A549 (cell line): ENCODE data around the gene TMA7B. TPM values are rescaled to one million over a fixed set of nuclear protein-coding genes. Genes with fewer than 3 reads are reported as not detected.

Source experiments
- ATAC-seq, 2 experiments: fragments of 200-7000 bp in 1 of 2; fragments of >200 bp in 1 of 2; cut with Nextera tagmentation in 1 of 2; cut with Tn5 transposase in 1 of 2; 3 replicates each; pipeline versions ENCODE4 v1.8.0 to v1.9.1; 2018 to 2020; ENCODE audit warnings: mild to moderate bottlenecking in 1 of 2, moderate library complexity in 1 of 2
- CTCF ChIA-PET: fragments of 300-600 bp; sonication (Branson Sonifier 250); formaldehyde crosslinking; extraction: SDS; loops from one replicate; lab custom pipeline; 2021; ENCODE audit warnings: antibody characterized with exemption, inconsistent platforms; lab: Yijun Ruan, JAX
- POLR2A ChIA-PET: fragments of 350-600 bp; formaldehyde crosslinking; extraction: SDS; loops from one replicate; lab custom pipeline; 2021; ENCODE audit warnings: antibody characterized with exemption, inconsistent platforms; lab: Yijun Ruan, JAX
- DNase-seq, 2 experiments: peaks; one replicate each; pipeline versions ENCODE4 v3.0.0 to v3.0.0-alpha.2; 2011 to 2016; ENCODE audit warnings: low read depth in 1 of 2, low spot score in 1 of 2
- FAIRE-seq: peaks from 2 replicates; lab custom pipeline; 2011; peaks lifted over from hg19 to GRCh38; lab: Jason Lieb, UNC
- H3K27ac ChIP-seq, 2 experiments: fragments of >200 bp; sonication (Bioruptor Twin); formaldehyde crosslinking; 3 replicates each; pipeline ENCODE4 v1.5.1; 2016 to 2017
- H3K4me1 ChIP-seq: fragments of >200 bp; sonication (Bioruptor Twin); formaldehyde crosslinking; 3 replicates; pipeline ENCODE4 v1.6.1; 2016
- H3K4me2 ChIP-seq: fragments of >200 bp; sonication (Bioruptor Twin); formaldehyde crosslinking; 3 replicates; pipeline ENCODE4 v1.6.1; 2016
- H3K4me3 ChIP-seq: fragments of >200 bp; sonication (Bioruptor Twin); formaldehyde crosslinking; 3 replicates; pipeline ENCODE4 v1.5.1; 2016
- H3K9me3 ChIP-seq: fragments of >200 bp; sonication (Bioruptor Twin); formaldehyde crosslinking; 3 replicates; pipeline ENCODE4 v1.6.1; 2016
- BCL3 ChIP-seq: fragments of >200 bp; sonication (Bioruptor Twin); formaldehyde crosslinking; IDR thresholded peaks from 3 replicates; pipeline ENCODE4 v1.6.1; 2016
- CBX8 ChIP-seq: fragments of 200-600 bp; sonication (generic); IDR thresholded peaks from 2 replicates; pipeline ENCODE4 v1.6.1; 2016
- CEBPB ChIP-seq, 2 experiments: fragments of >200 bp in 1 of 2; sonication (Bioruptor Twin) in 1 of 2; formaldehyde crosslinking in 1 of 2; IDR thresholded peaks; 2 replicates each; pipeline ENCODE4 v1.6.1; 2012 to 2016
- CHD2 ChIP-seq: fragments of 150-350 bp; IDR thresholded peaks from 2 replicates; pipeline ENCODE4 v1.6.1; 2014; ENCODE audit warnings: low read length; ENCODE audit not compliant: partially characterized antibody
- EP300 ChIP-seq, 2 experiments: fragments of >200 bp; sonication (Bioruptor Twin); formaldehyde crosslinking; IDR thresholded peaks; 2 replicates in 1 of 2; 3 replicates in 1 of 2; pipeline ENCODE4 v1.6.1; 2016 to 2017
- FOXS1 ChIP-seq: fragments of 250-450 bp; sonication (Bioruptor Pico); IDR thresholded peaks from 2 replicates; pipeline ENCODE4 v1.5.0; 2020; ENCODE audit warnings: mild to moderate bottlenecking, moderate library complexity
- HMGXB4 ChIP-seq: fragments of 250-450 bp; sonication (Bioruptor Pico); IDR thresholded peaks from 2 replicates; pipeline ENCODE4 v1.5.0; 2021; ENCODE audit warnings: mild to moderate bottlenecking, moderate library complexity, borderline replicate concordance
- JUNB ChIP-seq: fragments of >200 bp; sonication (Bioruptor Twin); formaldehyde crosslinking; IDR thresholded peaks from 2 replicates; pipeline ENCODE4 v1.6.1; 2016
- KDM5A ChIP-seq: fragments of 200-600 bp; sonication (generic); IDR thresholded peaks from 2 replicates; pipeline ENCODE4 v1.6.1; 2016; ENCODE audit warnings: antibody characterized with exemption, mild to moderate bottlenecking
- MAX ChIP-seq: IDR thresholded peaks from 2 replicates; pipeline ENCODE4 v1.6.1; 2012
- NFE2L2 ChIP-seq: fragments of 150-350 bp; conservative IDR thresholded peaks from 2 replicates; pipeline ENCODE4 v1.6.1; 2014; ENCODE audit warnings: low read length
- RARB ChIP-seq: fragments of 250-450 bp; sonication (Bioruptor Pico); IDR thresholded peaks from 2 replicates; pipeline ENCODE4 v1.8.0; 2021; ENCODE audit warnings: mild to moderate bottlenecking, moderate library complexity
- RCOR1 ChIP-seq: fragments of 150-350 bp; IDR thresholded peaks from 2 replicates; pipeline ENCODE4 v1.6.1; 2014; ENCODE audit warnings: antibody characterized with exemption, low read length, low read depth
- REST ChIP-seq: fragments of 200-600 bp; sonication (generic); IDR thresholded peaks from 2 replicates; pipeline ENCODE4 v1.6.1; 2016; ENCODE audit warnings: antibody characterized with exemption, mild to moderate bottlenecking, moderate library complexity
- RFX5 ChIP-seq: fragments of 450-650 bp; IDR thresholded peaks from 2 replicates; pipeline ENCODE4 v1.7.1; 2014; ENCODE audit warnings: antibody characterized with exemption, mild to moderate bottlenecking, moderate library complexity
- RNF2 ChIP-seq: fragments of 200-600 bp; sonication (generic); IDR thresholded peaks from 2 replicates; pipeline ENCODE4 v1.6.1; 2016; ENCODE audit warnings: low read depth, mild to moderate bottlenecking, antibody characterized with exemption, moderate library complexity, borderline replicate concordance
- TFCP2L1 ChIP-seq: fragments of 250-450 bp; sonication (Bioruptor Pico); IDR thresholded peaks from 2 replicates; pipeline ENCODE4 v1.5.0; 2021; ENCODE audit warnings: mild to moderate bottlenecking
- TP53 ChIP-seq: fragments of 250-450 bp; sonication (Bioruptor Pico); IDR thresholded peaks from 2 replicates; pipeline ENCODE4 v1.5.0; 2021; ENCODE audit warnings: mild to moderate bottlenecking, moderate library complexity
- ZFP36 ChIP-seq: fragments of 450-650 bp; IDR thresholded peaks from 2 replicates; pipeline ENCODE4 v1.6.1; 2014; ENCODE audit warnings: borderline replicate concordance; ENCODE audit not compliant: partially characterized antibody
- WGBS: methylation state at CpG from one replicate; pipeline ENCODE4 v1.1.6; 2017; ENCODE audit errors: missing lambda C conversion rate; 5-methylcytosine and 5-hydroxymethylcytosine counted together
- polyA plus RNA-seq, 4 experiments: library from polyadenylated mRNA; depleted of rRNA in 3 of 4; stranded (reverse); fragments of >200 nt; fragmentation: RNase III in 1 of 4; extraction: RNeasy Plus Mini Kit Qiagen cat#74134 plus additional on column Dnase treatment in 1 of 4; gene quantifications; 2 replicates in 3 of 4; 3 replicates in 1 of 4; pipeline ENCODE4 v1.2.3, GENCODE V29; 2011 to 2017

Gene TMA7B
- polyA plus RNA-seq, 2 of the 4 experiments (the other 2 are of a cell fraction), result not detected

GRCh38 chr22:40002935-40003715 lies 42.9 kb downstream of the TMA7B start:
- TF ChIP-seq CBX8 (no peak), ZFP36 (no peak), CHD2 (no peak), KDM5A (no peak), BCL3 (no peak), FOXS1 (CRISPR knock-in tag) (no peak), MAX (no peak), TFCP2L1 (no peak), HMGXB4 (no peak), CEBPB (IDR thresholded peaks at IDR 0.05) (no peak), RNF2 (no peak), TP53 (CRISPR knock-in tag) (no peak), RFX5 (no peak), JUNB (no peak), EP300 (IDR thresholded peaks at IDR 0.05) (no peak), RARB (CRISPR knock-in tag) (no peak)
- DNase-seq (no peak), FAIRE-seq (no peak), ATAC-seq (no peak)
- WGBS, result 75% methylated on average over 4 of the region's 6 CpGs
- ChIA-PET POLR2A (no interaction called here), CTCF (interaction anchor here (2.6 kb wide), 1 partner anchor 468 kb away, joined by 7 read pairs; no protein-coding TSS in a partner anchor)
- Histone ChIP-seq H3K4me3 (no peak overlapping the region), H3K27ac (no peak overlapping the region), H3K9me3 (no peaks in the 10 kb centered on the region), H3K4me2 (no peak overlapping the region), H3K4me1 (peaks cover 17% of the 10 kb centered on the region; the same call in 2 of the 3 replicates)

- Histone ChIP-seq H3K27ac (no peak overlapping the region), H3K9me3 (no peaks in the 10 kb centered on the region), H3K4me3 (no peak overlapping the region), H3K4me1 (peaks cover under 1% of the 10 kb centered on the region; the same call in 1 of the 3 replicates), H3K4me2 (no peak overlapping the region)
- ChIA-PET POLR2A (no interaction called here), CTCF (interaction anchor here (0.6 to 1.6 kb wide), 6 partner anchors 14 to 445 kb away, joined by 3 to 6 read pairs (median 3); no protein-coding TSS in a partner anchor)
- 53% methylated on average over 6 of the region's 6 CpGs for WGBS
- DNase-seq (no peak), FAIRE-seq (no peak), ATAC-seq (no peak)
- no peak for TF ChIP-seq RCOR1
- no peak for TF ChIP-seq NFE2L2
- no peak for TF ChIP-seq REST
Measured at GRCh38 chr22:40004836-40005235, 44.6 kb downstream of the TMA7B start.
